ENCODE data around the gene ACE. TPM values are rescaled to one million over a fixed set of nuclear protein-coding genes. Genes with fewer than 3 reads are reported as not detected.
"Not testable (repeated sequence)": the region's sequence is repeated elsewhere in the genome, so short reads cannot be mapped to it uniquely, and the experiment has no call there.

The ACE gene
- total RNA-seq, 2 experiments from 2014 or later, result 18.2 to 19.3 TPM

GRCh38 chr17:63446753-63447470 lies 29.9 kb upstream of the ACE start:
- H3K27ac Mint-ChIP-seq, result peak overlapping the region; percentile 48
- DNase-seq, result peak; percentile 58
- no peaks in the 10 kb centered on the region for H3K9me3 Mint-ChIP-seq
- peaks cover 28% of the 10 kb centered on the region for H3K27me3 Mint-ChIP-seq
- peaks cover 14% of the 10 kb centered on the region for H3K4me1 Mint-ChIP-seq
- H3K36me3 Mint-ChIP-seq, result no peaks in the 10 kb centered on the region
- peak overlapping the region; percentile 63 for H3K4me3 Mint-ChIP-seq
- POLR2A ChIA-PET, result interaction anchor here (0.7 to 1.6 kb wide), 5 partner anchors 10 to 396 kb away, joined by 3 to 7 read pairs (median 3); partner anchors contain the start of genes MAP3K3 and SMARCD2
- ATAC-seq (ENCODE audit: low read depth), result peak; percentile 29

GRCh38 chr17:63447471-63448009 lies 29.3 kb upstream of the ACE start:
- peaks cover 14% of the 10 kb centered on the region for H3K4me1 Mint-ChIP-seq
- H3K27ac Mint-ChIP-seq, result peak overlapping the region; percentile 48
- DNase-seq (no peak), ATAC-seq (ENCODE audit: low read depth) (no peak)
- H3K36me3 Mint-ChIP-seq, result no peaks in the 10 kb centered on the region
- peak overlapping the region; percentile 63 for H3K4me3 Mint-ChIP-seq
- no peaks in the 10 kb centered on the region for H3K9me3 Mint-ChIP-seq
- H3K27me3 Mint-ChIP-seq, result peaks cover 30% of the 10 kb centered on the region
- POLR2A ChIA-PET, result interaction anchor here (1.1 to 1.6 kb wide), 4 partner anchors 10 to 174 kb away, joined by 3 to 7 read pairs (median 4); partner anchors contain the start of gene MAP3K3

GRCh38 chr17:63448655-63449054 lies 28.2 kb upstream of the ACE start:
- Mint-ChIP-seq H3K27me3 (peaks cover 30% of the 10 kb centered on the region), H3K4me3 (no peak overlapping the region), H3K9me3 (no peaks in the 10 kb centered on the region), H3K27ac (no peak overlapping the region), H3K36me3 (no peaks in the 10 kb centered on the region), H3K4me1 (peaks cover 13% of the 10 kb centered on the region)
- no peak for DNase-seq
- POLR2A ChIA-PET, result no interaction called here
- ATAC-seq (ENCODE audit: low read depth), result no peak

GRCh38 chr17:63450551-63450950 lies 26.3 kb upstream of the ACE start:
- peaks cover 11% of the 10 kb centered on the region for H3K4me1 Mint-ChIP-seq
- H3K27ac Mint-ChIP-seq, result no peak overlapping the region
- H3K9me3 Mint-ChIP-seq, result no peaks in the 10 kb centered on the region
- H3K4me3 Mint-ChIP-seq, result no peak overlapping the region
- POLR2A ChIA-PET, result interaction anchor here (1.1 kb wide), 1 partner anchor 16 kb away, joined by 3 read pairs; no protein-coding TSS in a partner anchor
- ATAC-seq (ENCODE audit: low read depth), result no peak
- H3K27me3 Mint-ChIP-seq, result peaks cover 22% of the 10 kb centered on the region
- H3K36me3 Mint-ChIP-seq, result no peaks in the 10 kb centered on the region
- no peak for DNase-seq

- no peak overlapping the region for H3K27ac Mint-ChIP-seq
- H3K9me3 Mint-ChIP-seq, result no peaks in the 10 kb centered on the region
- POLR2A ChIA-PET, result no interaction called here
- no peak for DNase-seq
- H3K36me3 Mint-ChIP-seq, result no peaks in the 10 kb centered on the region
- H3K4me1 Mint-ChIP-seq, result peaks cover 11% of the 10 kb centered on the region
- ATAC-seq (ENCODE audit: low read depth), result no peak
- H3K4me3 Mint-ChIP-seq, result no peak overlapping the region
- peaks cover 22% of the 10 kb centered on the region for H3K27me3 Mint-ChIP-seq
Observed at GRCh38 chr17:63451150-63451549, 25.7 kb upstream of the ACE start.

GRCh38 chr17:63452046-63452961 lies 24.6 kb upstream of the ACE start:
- DNase-seq, result no peak
- H3K27ac Mint-ChIP-seq, result no peak overlapping the region
- peaks cover 22% of the 10 kb centered on the region for H3K27me3 Mint-ChIP-seq
- no peak for ATAC-seq (ENCODE audit: low read depth)
- no peaks in the 10 kb centered on the region for H3K36me3 Mint-ChIP-seq
- H3K9me3 Mint-ChIP-seq, result no peaks in the 10 kb centered on the region
- H3K4me1 Mint-ChIP-seq, result peaks cover 8% of the 10 kb centered on the region
- POLR2A ChIA-PET, result no interaction called here
- H3K4me3 Mint-ChIP-seq, result no peak overlapping the region

GRCh38 chr17:63452962-63453551 lies 23.8 kb upstream of the ACE start:
- H3K27ac Mint-ChIP-seq, result no peak overlapping the region
- POLR2A ChIA-PET, result no interaction called here
- no peaks in the 10 kb centered on the region for H3K36me3 Mint-ChIP-seq
- DNase-seq (no peak), ATAC-seq (ENCODE audit: low read depth) (no peak)
- no peak overlapping the region for H3K4me3 Mint-ChIP-seq
- H3K27me3 Mint-ChIP-seq, result peaks cover 24% of the 10 kb centered on the region
- peaks cover 5% of the 10 kb centered on the region for H3K4me1 Mint-ChIP-seq
- H3K9me3 Mint-ChIP-seq, result no peaks in the 10 kb centered on the region

- H3K27ac Mint-ChIP-seq; H3K9me3 Mint-ChIP-seq; ATAC-seq (ENCODE audit: low read depth); DNase-seq; H3K4me1 Mint-ChIP-seq; H3K36me3 Mint-ChIP-seq; H3K4me3 Mint-ChIP-seq: not testable (repeated sequence)
- POLR2A ChIA-PET, result interaction anchor here (0.8 to 1.0 kb wide), 2 partner anchors 24 to 27 kb away, joined by 3 to 4 read pairs; no protein-coding TSS in a partner anchor
- peaks cover 19% of the 10 kb centered on the region for H3K27me3 Mint-ChIP-seq
Observed at GRCh38 chr17:63454357-63454756, 22.5 kb upstream of the ACE start.

- Mint-ChIP-seq H3K4me1 (peaks cover 3% of the 10 kb centered on the region), H3K27me3 (peaks cover 20% of the 10 kb centered on the region), H3K36me3 (no peaks in the 10 kb centered on the region), H3K4me3 (no peak overlapping the region), H3K9me3 (no peaks in the 10 kb centered on the region), H3K27ac (no peak overlapping the region)
- POLR2A ChIA-PET, result interaction anchor here (0.8 to 1.0 kb wide), 2 partner anchors 24 to 27 kb away, joined by 3 to 4 read pairs; no protein-coding TSS in a partner anchor
- DNase-seq (no peak), ATAC-seq (ENCODE audit: low read depth) (no peak)
Observed at GRCh38 chr17:63454915-63455314, 21.9 kb upstream of the ACE start.

GRCh38 chr17:63455417-63455816 lies 21.4 kb upstream of the ACE start:
- Mint-ChIP-seq H3K4me3 (no peak overlapping the region), H3K36me3 (no peaks in the 10 kb centered on the region), H3K27ac (no peak overlapping the region), H3K27me3 (peaks cover 19% of the 10 kb centered on the region), H3K9me3 (no peaks in the 10 kb centered on the region), H3K4me1 (peaks cover 2% of the 10 kb centered on the region)
- no peak for DNase-seq
- ATAC-seq (ENCODE audit: low read depth), result no peak
- POLR2A ChIA-PET, result interaction anchor here (1.0 kb wide), 1 partner anchor 28 kb away, joined by 4 read pairs; no protein-coding TSS in a partner anchor

- DNase-seq (no peak), ATAC-seq (ENCODE audit: low read depth) (no peak)
- no peak overlapping the region for H3K4me3 Mint-ChIP-seq
- no peaks in the 10 kb centered on the region for H3K36me3 Mint-ChIP-seq
- H3K27me3 Mint-ChIP-seq, result peaks cover 14% of the 10 kb centered on the region
- POLR2A ChIA-PET, result no interaction called here
- H3K27ac Mint-ChIP-seq, result no peak overlapping the region
- no peaks in the 10 kb centered on the region for H3K9me3 Mint-ChIP-seq
- H3K4me1 Mint-ChIP-seq, result no peaks in the 10 kb centered on the region
Observed at GRCh38 chr17:63458478-63458877, 18.4 kb upstream of the ACE start.

- no peak overlapping the region for H3K4me3 Mint-ChIP-seq
- H3K27me3 Mint-ChIP-seq, result peaks cover 25% of the 10 kb centered on the region
- no peaks in the 10 kb centered on the region for H3K4me1 Mint-ChIP-seq
- POLR2A ChIA-PET, result no interaction called here
- no peak for ATAC-seq (ENCODE audit: low read depth)
- H3K36me3 Mint-ChIP-seq, result no peaks in the 10 kb centered on the region
- H3K9me3 Mint-ChIP-seq, result no peaks in the 10 kb centered on the region
- H3K27ac Mint-ChIP-seq, result no peak overlapping the region
- no peak for DNase-seq
Observed at GRCh38 chr17:63460018-63460417, 16.8 kb upstream of the ACE start.

GRCh38 chr17:63463771-63464170 lies 13.1 kb upstream of the ACE start:
- ATAC-seq (ENCODE audit: low read depth), result no peak
- peaks cover 21% of the 10 kb centered on the region for H3K27me3 Mint-ChIP-seq
- H3K4me3 Mint-ChIP-seq, result no peak overlapping the region
- H3K9me3 Mint-ChIP-seq, result no peaks in the 10 kb centered on the region
- H3K4me1 Mint-ChIP-seq, result no peaks in the 10 kb centered on the region
- H3K36me3 Mint-ChIP-seq, result no peaks in the 10 kb centered on the region
- DNase-seq, result no peak
- H3K27ac Mint-ChIP-seq, result no peak overlapping the region
- POLR2A ChIA-PET, result no interaction called here
